Ascending aorta (tissue), 2 donors: ENCODE results near the gene MAP7. TPM values are rescaled to one million over a fixed set of nuclear protein-coding genes. Genes with fewer than 3 reads are reported as not detected.

ENCODE experiments used
- DNase-seq, 2 donors: peaks; one replicate each; pipeline ENCODE4 v3.0.0-alpha.2; 2019; ENCODE audit warnings: low spot score in 2 of 2
- H3K27ac ChIP-seq, 2 donors: fragments of 200-600 bp; sonication (generic); one replicate each; pipeline ENCODE4 v1.5.1; 2016 to 2017; ENCODE audit warnings: mild to moderate bottlenecking in 1 of 2
- H3K27me3 ChIP-seq: fragments of 200-600 bp; sonication (generic); one replicate; pipeline ENCODE4 v1.5.1; 2017
- H3K36me3 ChIP-seq, 2 donors: fragments of 200-600 bp; sonication (generic); one replicate each; pipeline ENCODE4 v1.5.1; 2016
- H3K4me1 ChIP-seq, 2 donors: fragments of 200-600 bp; sonication (generic); one replicate each; pipeline ENCODE4 v1.5.1; 2016 to 2017; ENCODE audit warnings: mild to moderate bottlenecking in 1 of 2
- H3K4me3 ChIP-seq, 2 donors: fragments of 200-600 bp; sonication (generic); one replicate each; pipeline ENCODE4 v1.5.1; 2016 to 2017; ENCODE audit warnings: mild to moderate bottlenecking in 1 of 2
- H3K9me3 ChIP-seq, 2 donors: fragments of 200-600 bp; sonication (generic); one replicate each; pipeline ENCODE4 v1.5.1; 2016
- intact Hi-C: fragments of 100-400 bp; cut with DNase I; formaldehyde crosslinking; loops from one replicate; pipeline ENCODE4 v1.15.1; 2023
- total RNA-seq: library from RNA; depleted of rRNA; stranded (reverse); fragments of >200 nt; gene quantifications from one replicate; pipeline ENCODE4 v1.1.0, GENCODE V29; 2016
- TF ChIP-seq, protein P1 (sequence below), 3 experiments: fragments of 200-600 bp in 2 of 3; fragments of 450-650 bp in 1 of 3; sonication (generic) in 2 of 3; IDR thresholded peaks; one replicate each; pipeline ENCODE4 v1.5.1; 2016 to 2019; ENCODE audit warnings: antibody characterized with exemption in 3 of 3, mild to moderate bottlenecking in 1 of 3, moderate library complexity in 1 of 3

The MAP7 gene
- total RNA-seq, 1 donor from 2014 or later: not detected

DNA sequence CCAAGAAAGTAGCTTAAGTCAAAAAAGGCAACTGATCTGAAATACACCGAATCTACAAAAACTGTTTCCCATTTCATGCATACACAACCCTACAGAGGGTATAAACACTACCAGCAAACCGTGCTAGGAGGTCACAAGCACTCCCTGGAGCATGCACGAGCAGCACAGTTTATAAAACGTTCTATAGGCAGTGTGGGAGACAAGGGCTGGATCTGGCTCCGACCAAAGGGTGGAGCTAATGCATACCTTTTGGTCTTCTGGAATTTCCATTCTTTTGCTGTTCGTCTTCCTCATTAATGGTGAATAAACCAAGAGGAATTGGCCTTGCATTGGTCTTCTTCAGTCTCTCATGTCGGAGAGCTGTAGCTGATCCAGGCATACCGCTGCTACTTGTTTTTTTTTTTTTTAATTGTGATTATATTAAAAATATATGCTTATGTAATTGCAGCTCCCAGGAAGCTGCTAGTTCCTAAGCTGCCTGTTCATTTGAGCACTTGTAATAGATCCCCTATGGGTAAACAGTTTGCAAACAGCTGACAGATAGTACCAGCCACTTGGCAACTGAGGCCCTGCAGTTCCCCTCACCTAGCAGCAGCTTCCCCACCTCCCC lies 24.5 kb downstream of the MAP7 start:
- H3K4me3 ChIP-seq: no peak overlapping the region
- H3K27me3 ChIP-seq: no peaks in the 10 kb centered on the region
- no peaks in the 10 kb centered on the region for H3K9me3 ChIP-seq
- no peaks in the 10 kb centered on the region for H3K4me1 ChIP-seq
- intact Hi-C loops: no loop called here
- H3K36me3 ChIP-seq: no peaks in the 10 kb centered on the region
- H3K27ac ChIP-seq: no peak overlapping the region
- TF ChIP-seq, protein P1, sequence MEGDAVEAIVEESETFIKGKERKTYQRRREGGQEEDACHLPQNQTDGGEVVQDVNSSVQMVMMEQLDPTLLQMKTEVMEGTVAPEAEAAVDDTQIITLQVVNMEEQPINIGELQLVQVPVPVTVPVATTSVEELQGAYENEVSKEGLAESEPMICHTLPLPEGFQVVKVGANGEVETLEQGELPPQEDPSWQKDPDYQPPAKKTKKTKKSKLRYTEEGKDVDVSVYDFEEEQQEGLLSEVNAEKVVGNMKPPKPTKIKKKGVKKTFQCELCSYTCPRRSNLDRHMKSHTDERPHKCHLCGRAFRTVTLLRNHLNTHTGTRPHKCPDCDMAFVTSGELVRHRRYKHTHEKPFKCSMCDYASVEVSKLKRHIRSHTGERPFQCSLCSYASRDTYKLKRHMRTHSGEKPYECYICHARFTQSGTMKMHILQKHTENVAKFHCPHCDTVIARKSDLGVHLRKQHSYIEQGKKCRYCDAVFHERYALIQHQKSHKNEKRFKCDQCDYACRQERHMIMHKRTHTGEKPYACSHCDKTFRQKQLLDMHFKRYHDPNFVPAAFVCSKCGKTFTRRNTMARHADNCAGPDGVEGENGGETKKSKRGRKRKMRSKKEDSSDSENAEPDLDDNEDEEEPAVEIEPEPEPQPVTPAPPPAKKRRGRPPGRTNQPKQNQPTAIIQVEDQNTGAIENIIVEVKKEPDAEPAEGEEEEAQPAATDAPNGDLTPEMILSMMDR (IDR thresholded peaks at IDR 0.05): no peak
- no peak for DNase-seq

DNA sequence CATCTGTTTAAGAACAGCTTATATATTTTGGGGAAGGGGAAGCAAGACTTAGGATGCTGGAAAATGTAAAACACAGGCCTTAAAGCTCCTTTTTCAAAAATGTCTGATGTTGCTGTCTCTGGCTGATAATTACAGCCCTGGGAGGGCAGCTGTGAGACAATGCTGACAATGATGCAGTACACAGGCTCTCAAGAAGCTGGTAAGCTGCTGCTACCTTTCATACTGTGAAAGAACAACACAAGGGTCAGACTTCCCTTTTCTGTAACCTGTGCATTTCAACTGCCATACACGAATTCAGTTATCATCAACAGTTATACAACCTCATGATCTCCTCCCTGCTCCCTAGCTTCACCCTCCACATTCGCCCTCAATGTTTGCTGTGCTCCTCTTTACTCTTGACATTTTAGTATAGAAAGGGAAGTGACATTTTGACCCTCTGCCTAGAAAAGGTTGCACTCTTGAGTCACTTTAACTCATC lies 25.2 kb downstream of the MAP7 start:
- Histone ChIP-seq H3K9me3 (no peaks in the 10 kb centered on the region), H3K4me3 (no peak overlapping the region), H3K27ac (no peak overlapping the region), H3K36me3 (no peaks in the 10 kb centered on the region), H3K27me3 (no peaks in the 10 kb centered on the region), H3K4me1 (no peaks in the 10 kb centered on the region)
- TF ChIP-seq, protein P1 (IDR thresholded peaks at IDR 0.05): no peak
- intact Hi-C loops: no loop called here
- no peak for DNase-seq

DNA sequence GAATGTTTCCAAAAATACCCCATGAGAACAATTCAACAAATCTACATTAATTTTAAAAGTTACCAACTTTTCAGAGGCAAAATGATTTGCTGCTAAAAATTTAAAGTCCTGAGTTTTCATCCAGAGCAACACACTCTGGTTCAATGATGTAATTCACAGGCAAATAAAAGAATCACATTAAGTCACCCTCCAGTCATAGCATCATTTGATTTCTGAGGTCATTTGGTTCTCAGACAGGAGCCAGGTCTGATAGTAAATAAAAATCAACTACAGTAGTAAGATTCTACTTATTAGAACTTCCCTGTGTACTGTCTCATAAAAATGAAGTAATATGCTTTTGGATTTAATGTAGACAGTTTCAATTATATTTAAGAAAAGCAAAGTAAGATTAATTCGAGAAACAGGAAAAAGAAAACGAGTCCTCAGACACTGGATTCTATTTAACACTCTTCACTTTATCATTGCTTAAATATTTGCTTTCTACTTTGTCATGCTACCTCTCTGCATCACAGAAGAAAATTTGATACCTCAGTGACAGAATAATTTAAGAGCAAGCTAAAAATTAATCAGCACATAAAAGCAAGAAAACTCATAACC lies 25.8 kb downstream of the MAP7 start:
- Histone ChIP-seq H3K4me3 (no peak overlapping the region), H3K27ac (no peak overlapping the region), H3K36me3 (no peaks in the 10 kb centered on the region), H3K9me3 (no peaks in the 10 kb centered on the region), H3K4me1 (no peaks in the 10 kb centered on the region), H3K27me3 (no peaks in the 10 kb centered on the region)
- intact Hi-C loops: no loop called here
- TF ChIP-seq, protein P1 (IDR thresholded peaks at IDR 0.05): no peak
- no peak for DNase-seq

DNA sequence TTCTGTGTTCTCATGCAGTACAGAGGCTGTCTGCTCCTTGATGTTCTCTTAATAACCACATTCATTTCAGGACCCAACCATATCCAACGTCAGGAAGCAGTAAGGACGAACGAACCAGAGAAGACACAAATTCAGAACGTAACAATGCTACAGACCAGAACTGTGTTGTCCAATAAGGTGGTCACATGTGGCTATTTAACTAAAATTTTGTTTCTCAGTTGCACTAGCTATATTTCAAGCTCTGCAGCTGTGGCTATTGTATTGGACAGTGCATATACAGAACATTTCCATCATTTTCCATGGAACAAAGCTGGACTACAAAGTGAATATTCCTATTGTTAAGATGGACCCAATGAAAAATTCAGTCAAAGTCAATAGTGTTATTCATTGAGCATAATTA lies 27.0 kb downstream of the MAP7 start:
- Histone ChIP-seq H3K4me3 (no peak overlapping the region), H3K36me3 (no peaks in the 10 kb centered on the region), H3K27me3 (no peaks in the 10 kb centered on the region), H3K9me3 (no peaks in the 10 kb centered on the region), H3K27ac (no peak overlapping the region), H3K4me1 (no peaks in the 10 kb centered on the region)
- TF ChIP-seq, protein P1 (IDR thresholded peaks at IDR 0.05): no peak
- intact Hi-C loops: no loop called here
- DNase-seq: no peak

DNA sequence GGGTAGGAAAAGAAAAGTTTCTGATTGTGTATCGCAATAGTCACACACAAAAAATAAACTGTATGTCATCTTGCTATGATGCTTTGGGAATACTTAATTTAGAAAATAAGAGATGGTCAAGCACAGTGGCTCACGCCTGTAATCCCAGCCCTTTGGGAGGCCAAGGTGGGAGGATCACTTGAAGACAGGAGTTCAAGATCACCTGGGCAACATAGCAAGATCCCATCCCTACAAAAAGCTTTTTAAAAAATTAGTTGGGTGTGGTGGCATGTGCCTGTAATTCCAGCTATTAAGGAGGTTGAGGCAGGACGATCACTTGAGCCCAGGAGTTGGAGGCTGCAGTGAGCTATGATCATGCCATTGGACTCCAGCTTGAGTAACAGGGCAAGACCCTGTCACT lies 27.6 kb downstream of the MAP7 start:
- H3K4me1 ChIP-seq: no peaks in the 10 kb centered on the region
- H3K36me3 ChIP-seq: no peaks in the 10 kb centered on the region
- no peak for DNase-seq
- no peaks in the 10 kb centered on the region for H3K9me3 ChIP-seq
- no peak overlapping the region for H3K4me3 ChIP-seq
- no peak overlapping the region for H3K27ac ChIP-seq
- H3K27me3 ChIP-seq: no peaks in the 10 kb centered on the region
- intact Hi-C loops: no loop called here
- TF ChIP-seq, protein P1 (IDR thresholded peaks at IDR 0.05): no peak
